Measurements from ENCODE around the gene PFKFB3. TPM values are rescaled to one million over a fixed set of nuclear protein-coding genes. Genes with fewer than 3 reads are reported as not detected.
A peak's percentile ranks its signal among the peaks of the same experiment; 100 is the strongest.

Gene PFKFB3
- total and polyA plus RNA-seq, 2 experiments from 2014 or later: 14.5 to 23.7 TPM

DNA sequence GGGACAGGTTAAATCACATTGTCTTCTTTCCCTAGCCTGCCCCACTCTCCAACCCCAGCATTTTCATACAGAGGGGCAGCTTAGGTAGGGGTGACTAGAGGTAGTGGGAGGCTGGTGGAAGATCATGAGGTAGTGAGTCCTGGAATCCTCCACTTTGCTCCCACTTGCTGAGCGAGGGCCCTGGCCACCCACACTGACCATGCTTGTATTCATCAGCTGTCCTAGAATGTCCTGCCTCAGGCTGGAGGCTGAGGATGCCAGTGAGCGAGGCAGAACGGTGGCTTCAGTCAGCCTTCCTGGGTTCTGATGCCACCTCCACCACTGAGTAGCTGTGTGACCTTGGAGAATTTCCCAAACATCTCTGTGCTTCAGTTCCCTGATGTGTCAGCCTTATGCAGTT lies 34.6 kb upstream of the PFKFB3 start:
- Histone ChIP-seq H3K4me3 (no peak overlapping the region), H3K9me3 (ENCODE audit: low read depth) (no peaks in the 10 kb centered on the region), H3K27ac (no peak overlapping the region), H3K27me3 (replicated peaks; ENCODE audit: insufficient read depth) (no peaks in the 10 kb centered on the region), H4K20me1 (ENCODE audit: insufficient read depth) (no peaks in the 10 kb centered on the region; the same call in 1 of the 2 replicates), H3K4me1 (ENCODE audit: insufficient read depth) (peaks cover 20% of the 10 kb centered on the region), H3F3A (ENCODE audit: insufficient read depth) (peaks cover 28% of the 10 kb centered on the region), H3K9me2 (ENCODE audit: insufficient read depth) (no peaks in the 10 kb centered on the region), H3K79me2 (ENCODE audit: insufficient read depth) (peaks cover 50% of the 10 kb centered on the region), H3K36me3 (ENCODE audit: low read depth) (no peaks in the 10 kb centered on the region), H2AFZ (no peak overlapping the region), H3K9ac (no peak overlapping the region; the same call in 1 of the 2 replicates), H3K4me2 (ENCODE audit: unreplicated experiment) (no peak overlapping the region)
- DNase-seq: no peak
- TF ChIP-seq EZH2phosphoT487 (IDR thresholded peaks at IDR 0.05; ENCODE audit: insufficient read depth, low read depth): no peak
- TF ChIP-seq EZH2 (IDR thresholded peaks at IDR 0.05; ENCODE audit: insufficient read depth, poor library complexity, severe bottlenecking): no peak
- in situ Hi-C loops (cut with MboI): no loop called here
- 41 to 60% methylated on average over 3 of the region's 3 CpGs for WGBS, 2 experiments (ENCODE audit: low coverage in 1 of 2, low lambda C conversion rate in 2 of 2, missing lambda C conversion rate in 2 of 2)

DNA sequence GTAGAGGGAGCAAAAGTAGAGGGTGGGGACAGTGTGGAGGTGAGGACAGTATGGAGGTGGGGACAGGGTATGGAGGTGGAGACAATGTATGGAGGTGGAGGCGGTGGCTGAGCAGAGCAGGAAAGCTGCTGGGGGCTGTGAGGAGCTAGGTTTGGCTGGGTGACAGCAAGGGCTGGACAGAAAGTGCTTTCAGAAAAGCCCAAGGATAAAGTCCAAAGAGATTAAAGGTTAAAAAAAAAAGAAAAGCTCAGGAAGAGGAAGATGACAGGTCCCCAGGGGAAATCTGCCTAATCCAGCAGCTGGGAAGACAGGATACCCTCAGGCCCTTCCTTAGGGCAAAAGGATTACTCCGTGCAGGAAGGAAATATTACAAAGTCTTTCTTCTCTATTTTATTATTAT lies 32.1 kb upstream of the PFKFB3 start:
- Histone ChIP-seq H3K9me2 (ENCODE audit: insufficient read depth) (no peaks in the 10 kb centered on the region), H2AFZ (no peak overlapping the region), H3K9me3 (ENCODE audit: low read depth) (no peaks in the 10 kb centered on the region), H3K79me2 (ENCODE audit: insufficient read depth) (peaks cover 42% of the 10 kb centered on the region), H3K4me1 (ENCODE audit: insufficient read depth) (peaks cover 11% of the 10 kb centered on the region), H3K36me3 (ENCODE audit: low read depth) (no peaks in the 10 kb centered on the region), H3K4me3 (no peak overlapping the region), H3K9ac (no peak overlapping the region), H3K27ac (no peak overlapping the region), H3K27me3 (replicated peaks; ENCODE audit: insufficient read depth) (no peaks in the 10 kb centered on the region), H3F3A (ENCODE audit: insufficient read depth) (peaks cover 28% of the 10 kb centered on the region), H3K4me2 (ENCODE audit: unreplicated experiment) (no peak overlapping the region), H4K20me1 (ENCODE audit: insufficient read depth) (no peaks in the 10 kb centered on the region; the same call in 1 of the 2 replicates)
- DNase-seq: no peak
- TF ChIP-seq EZH2 (IDR thresholded peaks at IDR 0.05; ENCODE audit: insufficient read depth, poor library complexity, severe bottlenecking) (no peak), EZH2phosphoT487 (IDR thresholded peaks at IDR 0.05; ENCODE audit: insufficient read depth, low read depth) (no peak)
- 94% methylated on average over 2 of the region's 2 CpGs for WGBS, 2 experiments (ENCODE audit: low coverage in 1 of 2, low lambda C conversion rate in 2 of 2, missing lambda C conversion rate in 2 of 2)
- in situ Hi-C loops (cut with MboI): no loop called here

DNA sequence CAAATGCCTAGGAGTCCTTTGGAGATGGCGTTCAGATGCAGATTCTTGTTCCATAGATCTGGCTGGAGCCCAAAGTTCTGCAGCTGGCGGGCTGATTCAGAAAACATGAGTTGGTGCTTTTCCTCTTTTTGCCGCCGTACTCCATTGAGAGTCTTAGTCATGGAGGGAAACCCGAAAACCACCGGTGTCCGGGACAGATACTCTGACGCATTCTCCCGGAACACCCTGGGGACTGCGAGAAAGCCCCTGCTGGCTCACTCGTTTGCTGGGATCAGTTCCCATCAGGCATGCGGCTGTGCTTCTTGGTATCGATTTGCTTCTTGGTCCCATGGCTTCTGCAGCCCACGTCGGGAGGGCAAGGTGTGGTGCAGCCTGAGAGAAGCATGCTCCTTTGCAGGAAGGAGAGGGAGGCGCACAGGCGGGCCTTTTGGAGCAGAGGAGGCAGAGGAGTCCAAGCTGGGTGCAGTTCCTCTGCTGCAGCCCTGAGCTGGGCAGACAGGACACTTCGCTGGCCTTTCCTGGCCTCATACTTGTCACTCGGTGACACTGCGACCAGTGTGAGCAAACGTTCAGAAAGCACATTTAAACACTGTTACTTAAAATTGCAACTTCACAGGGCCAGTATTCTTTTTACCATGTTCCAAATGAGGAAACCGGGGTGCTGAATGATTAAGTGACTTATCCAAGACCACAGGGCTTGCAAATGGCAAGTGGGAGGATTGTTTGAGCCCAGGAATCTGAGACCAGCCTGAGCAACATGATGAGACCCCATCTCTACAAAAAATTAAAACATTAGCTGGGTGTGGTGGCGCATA lies 30.6 kb upstream of the PFKFB3 start:
- no peak for TF ChIP-seq EZH2phosphoT487 (IDR thresholded peaks at IDR 0.05; ENCODE audit: insufficient read depth, low read depth)
- H2AFZ ChIP-seq: no peak overlapping the region
- H3K4me3 ChIP-seq: peak overlapping the region; percentile 31; the same call in 1 of the 2 replicates
- H3K4me1 ChIP-seq (ENCODE audit: insufficient read depth): peaks cover 19% of the 10 kb centered on the region
- no peaks in the 10 kb centered on the region for H3K9me3 ChIP-seq (ENCODE audit: low read depth)
- no peaks in the 10 kb centered on the region for H3K36me3 ChIP-seq (ENCODE audit: low read depth)
- H3K9ac ChIP-seq: no peak overlapping the region
- WGBS, 2 experiments (ENCODE audit: low coverage in 1 of 2, low lambda C conversion rate in 2 of 2, missing lambda C conversion rate in 2 of 2): 22 to 23% methylated on average over 23 of the region's 23 CpGs
- DNase-seq: peak; percentile 98
- no peaks in the 10 kb centered on the region for H3K9me2 ChIP-seq (ENCODE audit: insufficient read depth)
- peak overlapping the region; percentile 69 for H3K4me2 ChIP-seq (ENCODE audit: unreplicated experiment)
- peaks cover 30% of the 10 kb centered on the region for H3K79me2 ChIP-seq (ENCODE audit: insufficient read depth)
- no peaks in the 10 kb centered on the region for H3K27me3 ChIP-seq (replicated peaks; ENCODE audit: insufficient read depth)
- H4K20me1 ChIP-seq (ENCODE audit: insufficient read depth): no peaks in the 10 kb centered on the region; the same call in 1 of the 2 replicates
- in situ Hi-C loops (cut with MboI): no loop called here
- peak overlapping the region; percentile 29 for H3K27ac ChIP-seq
- H3F3A ChIP-seq (ENCODE audit: insufficient read depth): peaks cover 32% of the 10 kb centered on the region

DNA sequence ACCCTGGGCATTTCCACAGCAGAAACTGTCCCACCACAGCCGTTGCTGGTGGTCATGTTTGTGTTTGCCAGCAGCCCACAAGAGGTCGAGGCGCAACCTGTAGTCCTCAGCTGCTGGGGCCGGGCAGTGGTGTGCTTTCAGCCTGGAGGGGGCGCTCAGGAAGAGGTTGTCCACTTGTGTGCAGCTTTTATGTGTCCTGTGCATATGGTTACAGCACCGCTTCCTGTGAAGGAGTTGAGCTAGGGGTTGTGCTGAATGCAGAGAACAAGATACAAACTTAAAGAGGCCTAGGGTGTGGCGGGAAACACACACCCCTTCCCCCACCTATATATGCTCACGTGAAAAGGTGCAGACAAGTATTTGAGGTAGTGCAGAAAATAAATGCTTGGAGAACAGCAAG lies 29.5 kb upstream of the PFKFB3 start:
- in situ Hi-C loops (cut with MboI): no loop called here
- H3K27me3 ChIP-seq (replicated peaks; ENCODE audit: insufficient read depth): no peaks in the 10 kb centered on the region
- no peak overlapping the region for H3K27ac ChIP-seq
- H3K9ac ChIP-seq: no peak overlapping the region
- no peak overlapping the region for H3K4me2 ChIP-seq (ENCODE audit: unreplicated experiment)
- WGBS, 2 experiments (ENCODE audit: low coverage in 1 of 2, low lambda C conversion rate in 2 of 2, missing lambda C conversion rate in 2 of 2): 66 to 68% methylated on average over 8 of the region's 8 CpGs
- H3K9me2 ChIP-seq (ENCODE audit: insufficient read depth): no peaks in the 10 kb centered on the region
- no peaks in the 10 kb centered on the region for H3K9me3 ChIP-seq (ENCODE audit: low read depth)
- peaks cover 32% of the 10 kb centered on the region for H3F3A ChIP-seq (ENCODE audit: insufficient read depth)
- H4K20me1 ChIP-seq (ENCODE audit: insufficient read depth): no peaks in the 10 kb centered on the region; the same call in 1 of the 2 replicates
- H2AFZ ChIP-seq: no peak overlapping the region
- H3K36me3 ChIP-seq (ENCODE audit: low read depth): no peaks in the 10 kb centered on the region
- H3K79me2 ChIP-seq (ENCODE audit: insufficient read depth): peaks cover 20% of the 10 kb centered on the region
- no peak overlapping the region for H3K4me3 ChIP-seq
- no peak for DNase-seq
- TF ChIP-seq EZH2 (IDR thresholded peaks at IDR 0.05; ENCODE audit: insufficient read depth, poor library complexity, severe bottlenecking) (no peak), EZH2phosphoT487 (IDR thresholded peaks at IDR 0.05; ENCODE audit: insufficient read depth, low read depth) (no peak)
- H3K4me1 ChIP-seq (ENCODE audit: insufficient read depth): peaks cover 20% of the 10 kb centered on the region
